Lung (tissue), 12 donors: ENCODE measurements around the gene INSRR. TPM values are rescaled to one million over a fixed set of nuclear protein-coding genes. Genes with fewer than 3 reads are reported as not detected.

ENCODE experiments used
- ATAC-seq: fragments of 200-7000 bp; cut with Tn5 transposase; one replicate; pipeline ENCODE4 v1.9.1; 2020; ENCODE audit warnings: moderate number of reproducible peaks; ENCODE audit not compliant: insufficient read depth, low FRiP score
- DNase-seq, 3 donors: peaks; one replicate each; pipeline ENCODE4 v3.0.0-alpha.2; 2013 to 2017
- H3K27ac ChIP-seq, 2 donors: one replicate each; pipeline ENCODE4 v1.5.1; 2013; ENCODE audit warnings: mild to moderate bottlenecking in 2 of 2, moderate library complexity in 2 of 2, control low read depth in 1 of 2, inconsistent platforms in 1 of 2, low read depth in 1 of 2, low read length in 1 of 2
- H3K27me3 ChIP-seq, 3 donors: one replicate each; pipeline ENCODE4 v1.5.1; 2013; ENCODE audit warnings: low read length in 2 of 3; ENCODE audit not compliant: control insufficient read depth in 3 of 3, insufficient read depth in 3 of 3
- H3K36me3 ChIP-seq, 4 donors: one replicate each; pipeline ENCODE4 v1.5.1; 2013; ENCODE audit warnings: low read length in 4 of 4, mild to moderate bottlenecking in 1 of 4, moderate library complexity in 1 of 4; ENCODE audit not compliant: control insufficient read depth in 4 of 4, insufficient read depth in 4 of 4
- H3K4me1 ChIP-seq, 5 donors: one replicate each; pipeline ENCODE4 v1.5.1; 2013; ENCODE audit warnings: low read length in 5 of 5, mild to moderate bottlenecking in 2 of 5, moderate library complexity in 1 of 5; ENCODE audit not compliant: control insufficient read depth in 5 of 5, insufficient read depth in 5 of 5
- H3K4me3 ChIP-seq: one replicate; pipeline ENCODE4 v1.5.1; 2013; ENCODE audit warnings: mild to moderate bottlenecking, control low read depth, moderate library complexity
- H3K9ac ChIP-seq, 2 donors: one replicate each; pipeline ENCODE4 v1.5.1; 2013; ENCODE audit warnings: low read length in 2 of 2, control low read depth in 1 of 2; ENCODE audit not compliant: insufficient read depth in 1 of 2
- H3K9me3 ChIP-seq, 4 donors: one replicate each; pipeline ENCODE4 v1.5.1; 2013; ENCODE audit warnings: low read length in 3 of 4, mild to moderate bottlenecking in 1 of 4, moderate library complexity in 1 of 4; ENCODE audit not compliant: control insufficient read depth in 4 of 4, insufficient read depth in 3 of 4
- WGBS, 2 donors: extraction: QIAGEN DNeasy Blood & Tissue Kit; methylation state at CpG; one replicate each; pipeline ENCODE4 v1.1.7; 2013; 5-methylcytosine and 5-hydroxymethylcytosine counted together
- polyA plus RNA-seq, 2 donors: library from polyadenylated mRNA; stranded (reverse); fragments of 200-250 nt; gene quantifications; one replicate each; pipeline ENCODE4 v1.2.1, GENCODE V29; 2013
- total RNA-seq, 2 donors: library from RNA; depleted of rRNA in 1 of 2; stranded (reverse); fragments of >200 nt in 1 of 2; gene quantifications; one replicate each; pipeline ENCODE4 v1.2.1, GENCODE V29; 2014 to 2021
- TF ChIP-seq, protein P1 (sequence below): IDR thresholded peaks from 2 replicates; pipeline ENCODE4 v1.5.1; 2012; ENCODE audit warnings: mild to moderate bottlenecking; ENCODE audit errors: control extremely low read depth, extremely low read depth
- donor health status: control.
- donor health status: control.
- donor health status: Bipolar disorder and iron deficiency.
- donor health status: healthy.
- donor health status: DM: yes; HTN: yes; CAD: no.

The INSRR gene
- total and polyA plus RNA-seq, 4 donors, result not detected

DNA sequence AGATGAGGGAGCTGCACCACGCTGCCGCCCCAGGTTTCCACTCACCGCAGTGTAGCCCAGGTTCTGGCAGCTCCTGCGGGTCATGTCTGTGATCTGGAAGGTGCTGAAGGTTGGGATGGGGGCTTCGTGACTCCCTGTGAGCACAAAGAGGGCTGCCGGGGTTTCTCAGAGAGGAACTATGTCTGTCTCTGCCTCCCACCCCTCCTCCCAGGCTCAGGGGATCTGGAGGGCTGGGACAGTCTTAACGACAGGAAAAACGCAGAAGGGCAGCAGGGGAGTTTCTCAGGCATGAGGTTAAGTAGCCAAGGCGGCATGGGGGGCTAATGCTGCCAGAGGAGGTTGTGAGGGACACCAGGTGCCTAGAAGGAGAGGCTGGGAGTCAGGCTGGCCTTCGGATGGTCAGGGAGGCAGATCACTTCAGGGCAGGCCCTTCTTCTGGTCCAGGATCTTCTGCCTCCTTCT is 42.9 kb downstream of the INSRR start:
- Histone ChIP-seq H3K4me1 (peaks cover 0 to 28% (median 8%) of the 10 kb centered on the region in 5 donors), H3K9me3 (peaks cover 0 to 2% (median 0%) of the 10 kb centered on the region in 4 donors), H3K27ac (peak overlapping the region in 1 of 2 donors; percentile 33), H3K9ac (no peak overlapping the region), H3K4me3 (no peak overlapping the region), H3K27me3 (peaks cover 0 to 7% (median 0%) of the 10 kb centered on the region in 3 donors), H3K36me3 (no peaks in the 10 kb centered on the region)
- TF ChIP-seq, protein P1, sequence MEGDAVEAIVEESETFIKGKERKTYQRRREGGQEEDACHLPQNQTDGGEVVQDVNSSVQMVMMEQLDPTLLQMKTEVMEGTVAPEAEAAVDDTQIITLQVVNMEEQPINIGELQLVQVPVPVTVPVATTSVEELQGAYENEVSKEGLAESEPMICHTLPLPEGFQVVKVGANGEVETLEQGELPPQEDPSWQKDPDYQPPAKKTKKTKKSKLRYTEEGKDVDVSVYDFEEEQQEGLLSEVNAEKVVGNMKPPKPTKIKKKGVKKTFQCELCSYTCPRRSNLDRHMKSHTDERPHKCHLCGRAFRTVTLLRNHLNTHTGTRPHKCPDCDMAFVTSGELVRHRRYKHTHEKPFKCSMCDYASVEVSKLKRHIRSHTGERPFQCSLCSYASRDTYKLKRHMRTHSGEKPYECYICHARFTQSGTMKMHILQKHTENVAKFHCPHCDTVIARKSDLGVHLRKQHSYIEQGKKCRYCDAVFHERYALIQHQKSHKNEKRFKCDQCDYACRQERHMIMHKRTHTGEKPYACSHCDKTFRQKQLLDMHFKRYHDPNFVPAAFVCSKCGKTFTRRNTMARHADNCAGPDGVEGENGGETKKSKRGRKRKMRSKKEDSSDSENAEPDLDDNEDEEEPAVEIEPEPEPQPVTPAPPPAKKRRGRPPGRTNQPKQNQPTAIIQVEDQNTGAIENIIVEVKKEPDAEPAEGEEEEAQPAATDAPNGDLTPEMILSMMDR, result no peak
- no peak for ATAC-seq
- no peak for DNase-seq
- 71% methylated on average over 10 of the region's 10 CpGs for WGBS, 2 donors

DNA sequence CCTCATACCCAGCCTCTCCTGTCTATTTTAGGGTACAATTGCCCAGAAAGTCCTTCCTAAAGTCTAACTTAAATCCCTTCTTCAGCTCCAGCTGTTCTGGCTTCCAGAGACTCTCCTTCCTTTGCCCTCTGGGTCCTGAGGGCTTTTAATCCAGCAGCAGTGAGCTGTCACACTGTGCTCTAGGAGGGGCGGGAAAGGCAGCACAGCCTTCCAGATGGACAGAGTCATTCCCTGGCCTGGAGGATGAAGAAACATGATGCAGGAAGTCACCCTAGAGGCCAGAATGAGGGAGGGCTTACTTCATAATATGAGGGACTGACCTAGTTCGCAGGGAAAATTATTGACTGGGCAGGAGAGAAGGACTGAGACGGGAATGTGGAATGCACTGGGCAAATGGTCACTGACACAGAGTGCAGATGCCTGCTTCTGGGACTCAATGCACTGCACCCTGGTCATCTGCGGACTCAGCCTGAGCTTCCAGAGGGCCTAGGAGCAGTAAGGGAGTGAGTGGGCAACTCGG is 43.5 kb downstream of the INSRR start:
- H3K27me3 ChIP-seq, result peaks cover 0 to 7% (median 0%) of the 10 kb centered on the region in 3 donors
- ATAC-seq, result no peak
- H3K9ac ChIP-seq, result no peak overlapping the region
- H3K4me3 ChIP-seq, result no peak overlapping the region
- H3K4me1 ChIP-seq, result peaks cover 0 to 28% (median 8%) of the 10 kb centered on the region in 5 donors
- H3K9me3 ChIP-seq, result peaks cover 0 to 2% (median 0%) of the 10 kb centered on the region in 4 donors
- WGBS, 2 donors, result 67 to 78% methylated on average over 5 of the region's 5 CpGs
- no peaks in the 10 kb centered on the region for H3K36me3 ChIP-seq
- H3K27ac ChIP-seq, result peak overlapping the region in 1 of 2 donors; percentile 33
- TF ChIP-seq, protein P1, result no peak
- DNase-seq, result peak; percentile 59 to 83 (median 80)

DNA sequence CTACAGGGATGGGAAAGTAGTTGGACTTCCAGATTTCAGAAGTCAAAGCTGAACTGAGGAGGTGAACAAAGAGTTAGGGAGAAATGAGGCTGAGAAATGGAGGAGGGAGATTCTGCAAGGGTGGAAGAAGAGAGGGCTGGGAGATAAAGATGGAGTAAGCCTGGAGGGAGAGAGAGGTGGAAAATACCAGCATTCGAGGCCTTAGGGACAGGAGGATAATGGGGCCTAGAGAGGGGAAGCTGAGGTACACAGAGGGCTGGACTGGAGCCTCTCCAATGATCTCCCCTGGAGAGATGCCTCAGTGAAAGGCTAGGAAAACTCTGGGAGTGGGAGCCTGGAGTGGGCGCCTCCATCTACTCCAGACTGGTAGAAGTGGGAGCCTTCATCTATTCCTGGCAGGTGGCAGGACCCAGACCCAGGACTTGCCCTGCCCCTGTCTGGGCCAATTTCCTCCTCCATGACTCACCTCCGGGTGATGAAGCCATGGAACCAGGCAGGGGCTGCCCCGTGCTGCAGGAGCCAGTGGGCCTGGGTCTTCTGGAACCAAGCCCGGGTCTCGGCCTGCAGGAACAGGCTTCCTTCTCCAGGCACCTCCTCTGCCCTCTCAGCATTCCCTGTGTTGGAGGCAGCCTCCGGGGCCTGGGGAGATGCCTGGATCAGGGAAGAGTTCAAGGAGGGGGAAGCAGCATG is 44.2 kb downstream of the INSRR start:
- DNase-seq (no peak), ATAC-seq (no peak)
- Histone ChIP-seq H3K4me3 (no peak overlapping the region), H3K36me3 (no peaks in the 10 kb centered on the region), H3K27me3 (peaks cover 0 to 7% (median 0%) of the 10 kb centered on the region in 3 donors), H3K27ac (peak overlapping the region in 1 of 2 donors; percentile 32), H3K9ac (no peak overlapping the region), H3K9me3 (peaks cover 0 to 2% (median 0%) of the 10 kb centered on the region in 4 donors), H3K4me1 (peaks cover 0 to 28% (median 8%) of the 10 kb centered on the region in 5 donors)
- TF ChIP-seq, protein P1, result no peak
- WGBS, 2 donors, result 84 to 90% methylated on average over 7 of the region's 7 CpGs
